OCI-LY1 (cell line): ENCODE results near the gene PCDHGA1.

ENCODE experiments used
- EZH2 ChIP-seq: fragments of 200-600 bp; sonication (generic), shearing (Covaris generic); IDR thresholded peaks from 2 replicates; pipeline ENCODE4 v1.8.0; 2017; ENCODE audit warnings: borderline replicate concordance, mixed run types, mild to moderate bottlenecking, antibody characterized with exemption, low read length, moderate library complexity, mixed read lengths
- TF ChIP-seq, protein P1 (sequence below): fragments of 200-600 bp; sonication (generic), shearing (Covaris generic); IDR thresholded peaks from 2 replicates; pipeline ENCODE4 v1.5.1; 2017; ENCODE audit warnings: mild to moderate bottlenecking, antibody characterized with exemption, low read length, moderate library complexity, mixed read lengths

DNA sequence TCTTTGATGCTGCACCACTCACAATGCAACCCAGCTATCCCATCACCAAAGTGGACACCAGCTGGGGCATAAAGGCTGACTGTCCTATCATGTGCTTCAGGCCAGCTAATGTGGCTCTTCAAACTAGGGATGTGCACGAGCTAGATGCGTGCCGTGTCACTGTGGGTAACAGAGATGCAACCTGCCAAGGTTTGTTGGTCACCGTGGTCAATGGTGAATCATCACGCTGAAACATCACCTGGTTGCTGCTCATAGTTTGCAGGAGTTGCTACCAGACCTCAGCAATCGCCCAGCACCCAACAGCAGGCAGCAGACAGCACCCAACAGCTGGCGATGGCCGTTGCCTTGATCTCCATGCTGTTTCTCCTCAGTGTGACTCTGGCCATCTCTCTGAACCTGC is 2.1 kb upstream of the PCDHGA1 start:
- TF ChIP-seq, protein P1, sequence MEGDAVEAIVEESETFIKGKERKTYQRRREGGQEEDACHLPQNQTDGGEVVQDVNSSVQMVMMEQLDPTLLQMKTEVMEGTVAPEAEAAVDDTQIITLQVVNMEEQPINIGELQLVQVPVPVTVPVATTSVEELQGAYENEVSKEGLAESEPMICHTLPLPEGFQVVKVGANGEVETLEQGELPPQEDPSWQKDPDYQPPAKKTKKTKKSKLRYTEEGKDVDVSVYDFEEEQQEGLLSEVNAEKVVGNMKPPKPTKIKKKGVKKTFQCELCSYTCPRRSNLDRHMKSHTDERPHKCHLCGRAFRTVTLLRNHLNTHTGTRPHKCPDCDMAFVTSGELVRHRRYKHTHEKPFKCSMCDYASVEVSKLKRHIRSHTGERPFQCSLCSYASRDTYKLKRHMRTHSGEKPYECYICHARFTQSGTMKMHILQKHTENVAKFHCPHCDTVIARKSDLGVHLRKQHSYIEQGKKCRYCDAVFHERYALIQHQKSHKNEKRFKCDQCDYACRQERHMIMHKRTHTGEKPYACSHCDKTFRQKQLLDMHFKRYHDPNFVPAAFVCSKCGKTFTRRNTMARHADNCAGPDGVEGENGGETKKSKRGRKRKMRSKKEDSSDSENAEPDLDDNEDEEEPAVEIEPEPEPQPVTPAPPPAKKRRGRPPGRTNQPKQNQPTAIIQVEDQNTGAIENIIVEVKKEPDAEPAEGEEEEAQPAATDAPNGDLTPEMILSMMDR = no peak
- TF ChIP-seq EZH2 = no peak
